Body of pancreas (tissue), 4 donors: ENCODE measurements around the gene SEPTIN5. TPM values are rescaled to one million over a fixed set of nuclear protein-coding genes. Genes with fewer than 3 reads are reported as not detected.

ENCODE experiments used
- ATAC-seq: fragments of 150-250 bp; one replicate; pipeline ENCODE4 v1.9.1; 2016
- DNase-seq, 4 donors: peaks; one replicate each; pipeline ENCODE4 v3.0.0-alpha.2; 2019
- H3K27ac ChIP-seq, 4 donors: fragments of 200-600 bp; sonication (generic); 1 replicate in 3 of 4; 2 replicates in 1 of 4; pipeline versions ENCODE4 v1.5.1 to v1.6.1; 2016 to 2019; ENCODE audit warnings: mild to moderate bottlenecking in 1 of 4, mixed read lengths in 1 of 4, moderate library complexity in 1 of 4
- H3K27me3 ChIP-seq, 2 donors: fragments of 200-600 bp; sonication (generic); one replicate each; pipeline ENCODE4 v1.6.0; 2016; ENCODE audit warnings: mild to moderate bottlenecking in 1 of 2
- H3K36me3 ChIP-seq, 2 donors: fragments of 200-600 bp; sonication (generic); replicated peaks in 1 of 2; 2 replicates each; pipeline ENCODE4 v1.5.1; 2016; ENCODE audit warnings: low read depth in 2 of 2; ENCODE audit not compliant: insufficient read depth in 1 of 2
- H3K4me1 ChIP-seq: fragments of 200-600 bp; sonication (generic); one replicate; pipeline ENCODE4 v1.6.0; 2016
- H3K4me3 ChIP-seq, 2 donors: fragments of 200-600 bp; sonication (generic); 1 replicate in 1 of 2; 2 replicates in 1 of 2; pipeline ENCODE4 v1.5.1; 2016 to 2019
- H3K9me3 ChIP-seq, 3 donors: fragments of 200-600 bp; sonication (generic); 1 replicate in 2 of 3; 2 replicates in 1 of 3; pipeline ENCODE4 v1.5.1; 2016
- CTCF ChIP-seq, 7 experiments: fragments of 450-650 bp in 4 of 7; fragments of 200-600 bp in 3 of 7; sonication (generic) in 3 of 7; IDR thresholded peaks; one replicate each; pipeline ENCODE4 v1.5.1; 2016 to 2019; ENCODE audit warnings: antibody characterized with exemption in 7 of 7
- POLR2A ChIP-seq, 3 donors: fragments of 450-650 bp; IDR thresholded peaks; one replicate each; pipeline ENCODE4 v1.6.1; 2016; ENCODE audit warnings: antibody characterized with exemption in 3 of 3, mild to moderate bottlenecking in 2 of 3
- WGBS, 2 donors: methylation state at CpG; one replicate each; pipeline ENCODE4 v1.1.5; 2017; 5-methylcytosine and 5-hydroxymethylcytosine counted together
- intact Hi-C: fragments of 100-400 bp; cut with DNase I; formaldehyde crosslinking; loops from one replicate; pipeline ENCODE4 v1.15.1; 2023
- total RNA-seq, 2 donors: library from RNA; depleted of rRNA; stranded (reverse); fragments of >200 nt; gene quantifications; one replicate each; pipeline ENCODE4 v1.1.0, GENCODE V29; 2016

Gene SEPTIN5
- total RNA-seq, 2 donors from 2014 or later: 15.0 to 15.2 TPM

DNA sequence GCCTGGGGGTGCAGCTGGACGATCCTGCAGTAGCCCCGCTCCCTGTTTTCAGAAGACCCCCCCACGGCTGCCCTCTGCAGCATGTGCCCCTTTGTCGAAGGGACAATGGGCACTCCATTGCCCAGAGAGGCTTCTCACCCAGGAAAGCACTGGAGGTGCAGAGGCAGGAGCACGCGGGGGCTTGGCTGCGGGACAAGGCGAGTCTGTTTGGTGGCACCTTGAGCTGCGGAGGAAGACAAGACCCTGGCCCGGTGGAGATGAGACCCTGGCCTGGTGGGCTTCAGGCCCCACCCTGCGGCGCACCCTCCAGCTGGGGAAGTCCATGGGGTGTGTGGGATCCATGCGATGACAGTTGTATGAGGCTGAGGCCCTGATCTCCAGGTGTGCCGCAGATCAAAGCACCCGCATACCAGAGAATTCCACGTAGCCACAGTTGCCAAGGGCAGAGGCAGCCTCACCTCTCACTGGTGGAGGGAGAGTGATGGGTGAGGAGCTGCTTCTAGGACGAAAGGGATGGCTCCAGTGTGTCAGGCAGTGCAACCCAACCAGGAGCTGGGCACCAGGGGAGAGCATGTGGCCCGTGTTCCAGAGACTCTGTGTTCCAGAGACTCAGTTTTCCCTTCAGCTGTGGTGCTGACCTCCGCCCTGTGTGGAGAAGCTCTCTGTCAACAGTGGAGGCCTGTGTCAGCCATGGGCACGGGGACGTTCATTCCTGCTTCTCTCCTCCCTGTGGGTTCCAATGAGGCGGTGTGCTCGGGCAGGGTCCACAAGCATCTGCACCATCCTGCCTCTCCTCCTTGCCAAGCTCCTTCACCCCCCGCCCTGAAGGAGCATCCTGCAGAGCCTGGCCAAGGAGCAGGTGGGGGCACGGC lies 56.3 kb downstream of the SEPTIN5 start:
- H3K27me3 ChIP-seq: peaks cover 0 to 39% of the 10 kb centered on the region in 2 donors
- H3K27ac ChIP-seq: no peak overlapping the region
- peaks cover 16% of the 10 kb centered on the region for H3K4me1 ChIP-seq
- no peaks in the 10 kb centered on the region for H3K9me3 ChIP-seq
- H3K4me3 ChIP-seq: no peak overlapping the region
- no peak for ATAC-seq
- no peak for DNase-seq
- 45 to 60% methylated on average over 7 to 25 of the region's 25 CpGs for WGBS, 2 donors
- TF ChIP-seq POLR2A (IDR thresholded peaks at IDR 0.05): no peak
- TF ChIP-seq CTCF (IDR thresholded peaks at IDR 0.05): no peak
- H3K36me3 ChIP-seq: no peaks in the 10 kb centered on the region
- intact Hi-C loops: no loop called here

- Histone ChIP-seq H3K4me3 (no peak overlapping the region), H3K4me1 (peaks cover 4% of the 10 kb centered on the region), H3K9me3 (no peaks in the 10 kb centered on the region), H3K27ac (no peak overlapping the region), H3K36me3 (no peaks in the 10 kb centered on the region), H3K27me3 (peaks cover 0 to 26% of the 10 kb centered on the region in 2 donors)
- no peak for TF ChIP-seq CTCF (IDR thresholded peaks at IDR 0.05)
- no peak for TF ChIP-seq POLR2A (IDR thresholded peaks at IDR 0.05)
- DNase-seq (no peak), ATAC-seq (no peak)
- intact Hi-C loops: no loop called here
- WGBS, 2 donors: 41 to 65% methylated on average over 4 of the region's 4 CpGs
These were observed 58.0 kb downstream of the SEPTIN5 start for GRCh38 chr22:19772422-19772672.

Other genes starting within 250 kb of the SEPTIN5 start
- gene UFD1, start 235.3 kb upstream of the SEPTIN5 start, total RNA-seq: 10 to 100 TPM; 13.2 to 27.2 TPM
- gene CDC45, start 234.6 kb upstream of the SEPTIN5 start, total RNA-seq: not detected
- gene CLDN5, start 190.1 kb upstream of the SEPTIN5 start, total RNA-seq: 10 to 100 TPM; 36.9 to 80.4 TPM
- 10 to 100 TPM in 1 of 2 donors, 1 to 10 TPM in 1; 6.2 to 29.7 TPM for gene GP1BB, start 9.0 kb downstream of the SEPTIN5 start, total RNA-seq
- 1 to 10 TPM in 1 of 2 donors, not detected in 1; 1.0 TPM for gene TBX1, start 46.3 kb downstream of the SEPTIN5 start, total RNA-seq
- 1 to 10 TPM; 1.3 to 3.3 TPM for gene GNB1L, start 140.4 kb downstream of the SEPTIN5 start, total RNA-seq
- 10 to 100 TPM; 10.2 to 14.8 TPM for gene RTL10, start 140.4 kb downstream of the SEPTIN5 start, total RNA-seq
- 10 to 100 TPM; 85.6 to 98.2 TPM for gene COMT, start 227.3 kb downstream of the SEPTIN5 start, total RNA-seq
- 10 to 100 TPM; 22.1 to 23.6 TPM for gene TXNRD2, start 227.3 kb downstream of the SEPTIN5 start, total RNA-seq